Measurements from ENCODE around the gene BABAM1. TPM values are rescaled to one million over a fixed set of nuclear protein-coding genes. Genes with fewer than 3 reads are reported as not detected.
A peak's percentile ranks its signal among the peaks of the same experiment; 100 is the strongest.

BABAM1 gene
- total RNA-seq, 1 experiment from 2014 or later: 79.5 TPM

DNA sequence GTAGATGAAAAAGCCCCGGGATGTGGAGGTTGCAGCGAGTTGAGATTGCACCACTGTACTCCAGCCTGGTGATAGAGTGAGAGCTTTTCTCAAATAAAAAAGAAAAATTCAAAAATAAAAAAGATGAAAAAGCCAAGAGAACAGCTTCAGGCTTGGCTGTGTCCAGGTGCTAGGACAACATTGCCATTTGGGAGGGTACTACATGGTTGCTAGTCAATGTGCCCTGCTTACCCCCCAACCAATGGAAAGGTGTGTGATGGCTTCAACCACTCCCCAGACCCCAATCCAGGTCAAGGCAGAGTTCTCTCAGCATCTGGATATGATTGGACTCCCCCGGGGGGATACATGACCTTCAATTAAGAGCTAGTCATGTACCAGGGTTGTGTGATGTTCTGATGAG, 12.2 kb downstream of the BABAM1 start:
- H3K4me3 ChIP-seq (ENCODE audit: low read depth in 2 of 2, low read length in 2 of 2): no peak overlapping the region
- intact Hi-C loops (cut with micrococcal nuclease; ENCODE audit: unreplicated experiment): no loop called here
- no peaks in the 10 kb centered on the region for H3K27me3 ChIP-seq (ENCODE audit: control insufficient read depth, insufficient read depth, low read length)
- ATAC-seq: no peak
- H3K36me3 ChIP-seq (ENCODE audit: control insufficient read depth, insufficient read depth, low read length): no peaks in the 10 kb centered on the region
- no peak for DNase-seq (ENCODE audit: low read depth, low spot score)
- BruUV-seq (replicated peaks): no TSS peak
- H3K4me1 ChIP-seq (ENCODE audit: control insufficient read depth, insufficient read depth, low read length): no peaks in the 10 kb centered on the region
- no peak for TF ChIP-seq SIN3A (IDR thresholded peaks at IDR 0.05; ENCODE audit: borderline replicate concordance, insufficient read depth, low read depth, low read length)
- TF ChIP-seq POLR2AphosphoS5 (IDR thresholded peaks at IDR 0.05; ENCODE audit: low read depth, low read length): no peak
- TF ChIP-seq, protein P1, sequence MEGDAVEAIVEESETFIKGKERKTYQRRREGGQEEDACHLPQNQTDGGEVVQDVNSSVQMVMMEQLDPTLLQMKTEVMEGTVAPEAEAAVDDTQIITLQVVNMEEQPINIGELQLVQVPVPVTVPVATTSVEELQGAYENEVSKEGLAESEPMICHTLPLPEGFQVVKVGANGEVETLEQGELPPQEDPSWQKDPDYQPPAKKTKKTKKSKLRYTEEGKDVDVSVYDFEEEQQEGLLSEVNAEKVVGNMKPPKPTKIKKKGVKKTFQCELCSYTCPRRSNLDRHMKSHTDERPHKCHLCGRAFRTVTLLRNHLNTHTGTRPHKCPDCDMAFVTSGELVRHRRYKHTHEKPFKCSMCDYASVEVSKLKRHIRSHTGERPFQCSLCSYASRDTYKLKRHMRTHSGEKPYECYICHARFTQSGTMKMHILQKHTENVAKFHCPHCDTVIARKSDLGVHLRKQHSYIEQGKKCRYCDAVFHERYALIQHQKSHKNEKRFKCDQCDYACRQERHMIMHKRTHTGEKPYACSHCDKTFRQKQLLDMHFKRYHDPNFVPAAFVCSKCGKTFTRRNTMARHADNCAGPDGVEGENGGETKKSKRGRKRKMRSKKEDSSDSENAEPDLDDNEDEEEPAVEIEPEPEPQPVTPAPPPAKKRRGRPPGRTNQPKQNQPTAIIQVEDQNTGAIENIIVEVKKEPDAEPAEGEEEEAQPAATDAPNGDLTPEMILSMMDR (IDR thresholded peaks at IDR 0.05): no peak
- TF ChIP-seq TCF7L2 (IDR thresholded peaks at IDR 0.05; ENCODE audit: low read depth, low read length): no peak
- TF ChIP-seq, protein P2, sequence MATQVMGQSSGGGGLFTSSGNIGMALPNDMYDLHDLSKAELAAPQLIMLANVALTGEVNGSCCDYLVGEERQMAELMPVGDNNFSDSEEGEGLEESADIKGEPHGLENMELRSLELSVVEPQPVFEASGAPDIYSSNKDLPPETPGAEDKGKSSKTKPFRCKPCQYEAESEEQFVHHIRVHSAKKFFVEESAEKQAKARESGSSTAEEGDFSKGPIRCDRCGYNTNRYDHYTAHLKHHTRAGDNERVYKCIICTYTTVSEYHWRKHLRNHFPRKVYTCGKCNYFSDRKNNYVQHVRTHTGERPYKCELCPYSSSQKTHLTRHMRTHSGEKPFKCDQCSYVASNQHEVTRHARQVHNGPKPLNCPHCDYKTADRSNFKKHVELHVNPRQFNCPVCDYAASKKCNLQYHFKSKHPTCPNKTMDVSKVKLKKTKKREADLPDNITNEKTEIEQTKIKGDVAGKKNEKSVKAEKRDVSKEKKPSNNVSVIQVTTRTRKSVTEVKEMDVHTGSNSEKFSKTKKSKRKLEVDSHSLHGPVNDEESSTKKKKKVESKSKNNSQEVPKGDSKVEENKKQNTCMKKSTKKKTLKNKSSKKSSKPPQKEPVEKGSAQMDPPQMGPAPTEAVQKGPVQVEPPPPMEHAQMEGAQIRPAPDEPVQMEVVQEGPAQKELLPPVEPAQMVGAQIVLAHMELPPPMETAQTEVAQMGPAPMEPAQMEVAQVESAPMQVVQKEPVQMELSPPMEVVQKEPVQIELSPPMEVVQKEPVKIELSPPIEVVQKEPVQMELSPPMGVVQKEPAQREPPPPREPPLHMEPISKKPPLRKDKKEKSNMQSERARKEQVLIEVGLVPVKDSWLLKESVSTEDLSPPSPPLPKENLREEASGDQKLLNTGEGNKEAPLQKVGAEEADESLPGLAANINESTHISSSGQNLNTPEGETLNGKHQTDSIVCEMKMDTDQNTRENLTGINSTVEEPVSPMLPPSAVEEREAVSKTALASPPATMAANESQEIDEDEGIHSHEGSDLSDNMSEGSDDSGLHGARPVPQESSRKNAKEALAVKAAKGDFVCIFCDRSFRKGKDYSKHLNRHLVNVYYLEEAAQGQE (IDR thresholded peaks at IDR 0.05; ENCODE audit: insufficient read depth in 1 of 2, low read depth in 2 of 2, low read length in 1 of 2): no peak
- H3K27ac ChIP-seq (ENCODE audit: low read length): no peak overlapping the region
- ChIA-PET POLR2A (no interaction called here), CTCF (interaction anchor here (0.5 kb wide), 1 partner anchor 42 kb away, joined by 3 read pairs; no protein-coding TSS in a partner anchor)
- in situ Hi-C loops (cut with HindIII; ENCODE audit: low pct_unique_long_range_greater_than_20kb, low sequenced_read_pairs): no loop called here
- H3K9me3 ChIP-seq (ENCODE audit: control insufficient read depth, insufficient read depth, low read depth, low read length): no peaks in the 10 kb centered on the region

DNA sequence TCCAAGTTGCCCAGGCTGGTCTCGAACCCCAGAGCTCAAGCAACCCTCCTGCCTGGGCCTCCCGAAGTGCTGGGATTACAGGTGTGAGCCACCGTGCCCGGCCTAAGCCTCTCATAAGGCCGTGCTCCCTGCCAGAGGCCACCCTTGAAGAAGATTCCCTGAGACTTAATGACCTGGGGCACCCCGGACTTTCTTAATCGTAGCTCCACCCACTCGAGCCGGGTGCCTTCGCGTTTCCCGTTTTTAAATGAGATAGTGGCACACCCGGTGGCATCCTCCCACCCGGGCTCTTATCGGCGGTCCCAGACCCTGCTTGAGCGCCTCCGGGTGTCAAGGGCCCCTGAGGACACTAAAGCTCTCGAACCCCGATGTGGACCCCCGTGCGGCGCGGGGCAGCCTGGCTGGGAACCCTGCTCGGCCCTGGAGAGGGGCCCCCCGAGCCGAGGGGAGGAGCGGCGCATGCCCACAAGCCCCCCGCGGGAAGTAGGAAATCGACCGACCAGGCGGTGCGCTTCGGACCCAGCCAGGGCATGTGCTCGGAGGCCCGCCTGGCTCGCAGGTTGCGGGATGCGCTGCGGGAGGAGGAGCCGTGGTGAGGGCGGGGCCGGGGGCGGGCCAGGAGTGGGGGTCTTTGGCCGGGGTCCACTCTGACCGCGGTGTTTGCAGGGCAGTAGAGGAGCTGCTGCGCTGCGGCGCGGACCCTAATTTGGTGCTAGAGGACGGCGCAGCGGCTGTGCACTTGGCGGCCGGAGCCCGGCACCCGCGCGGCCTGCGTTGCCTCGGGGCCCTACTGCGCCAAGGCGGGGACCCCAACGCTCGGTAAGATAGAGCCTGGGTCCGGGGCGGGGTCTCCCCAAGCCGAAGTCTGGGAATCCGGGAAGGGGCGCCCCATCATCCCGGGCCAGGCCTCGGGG, 14.4 kb downstream of the BABAM1 start, which contains the start of gene ANKLE1:
ANKLE1 (plus strand) TSS at position 511 of the 914 bp plus-strand sequence; CDS start at position 531, 20 bp downstream.
- CTCF ChIA-PET: interaction anchor here (0.6 to 1.3 kb wide), 4 partner anchors 15 to 64 kb away, joined by 3 to 5 read pairs (median 4); partner anchors contain the start of gene DDA1
- intact Hi-C loops (cut with micrococcal nuclease; ENCODE audit: unreplicated experiment): loop anchor here (10.0 kb wide), 1 partner anchor 57 kb away; the partner anchor contains the start of gene OCEL1
- H3K4me1 ChIP-seq (ENCODE audit: control insufficient read depth, insufficient read depth, low read length): no peaks in the 10 kb centered on the region
- H3K4me3 ChIP-seq (ENCODE audit: low read depth in 2 of 2, low read length in 2 of 2): peak within 1 kb of the TSS; percentile 29 to 44
- H3K9me3 ChIP-seq (ENCODE audit: control insufficient read depth, insufficient read depth, low read depth, low read length): no peaks in the 10 kb centered on the region
- no TSS peak for BruUV-seq (replicated peaks)
- DNase-seq (ENCODE audit: low read depth, low spot score) (no peak), ATAC-seq (no peak)
- H3K27me3 ChIP-seq (ENCODE audit: control insufficient read depth, insufficient read depth, low read length): no peaks in the 10 kb centered on the region
- H3K27ac ChIP-seq (ENCODE audit: low read length): no peak within 1 kb of the TSS
- in situ Hi-C loops (cut with HindIII; ENCODE audit: low pct_unique_long_range_greater_than_20kb, low sequenced_read_pairs): no loop called here
- no peaks in the 10 kb centered on the region for H3K36me3 ChIP-seq (ENCODE audit: control insufficient read depth, insufficient read depth, low read length)
- POLR2A ChIA-PET: no interaction called here
- TF ChIP-seq, protein P2 (IDR thresholded peaks at IDR 0.05; ENCODE audit: insufficient read depth in 1 of 2, low read depth in 2 of 2, low read length in 1 of 2): no peak
- TF ChIP-seq SIN3A (IDR thresholded peaks at IDR 0.05; ENCODE audit: borderline replicate concordance, insufficient read depth, low read depth, low read length): no peak
- no peak for TF ChIP-seq POLR2AphosphoS5 (IDR thresholded peaks at IDR 0.05; ENCODE audit: low read depth, low read length)
- no peak for TF ChIP-seq TCF7L2 (IDR thresholded peaks at IDR 0.05; ENCODE audit: low read depth, low read length)
- TF ChIP-seq, protein P1 (IDR thresholded peaks at IDR 0.05): no peak
